HG02759 (cell line): ENCODE data around the gene MLX.

ENCODE experiments used
- ATAC-seq: cut with Tn5 transposase; IDR thresholded peaks from one replicate; pipeline ENCODE4 v1.9.1; 2021; ENCODE audit warnings: mild to moderate bottlenecking, moderate library complexity; ENCODE audit not compliant: unreplicated experiment

Gene MLX, protein sequence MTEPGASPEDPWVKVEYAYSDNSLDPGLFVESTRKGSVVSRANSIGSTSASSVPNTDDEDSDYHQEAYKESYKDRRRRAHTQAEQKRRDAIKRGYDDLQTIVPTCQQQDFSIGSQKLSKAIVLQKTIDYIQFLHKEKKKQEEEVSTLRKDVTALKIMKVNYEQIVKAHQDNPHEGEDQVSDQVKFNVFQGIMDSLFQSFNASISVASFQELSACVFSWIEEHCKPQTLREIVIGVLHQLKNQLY

DNA sequence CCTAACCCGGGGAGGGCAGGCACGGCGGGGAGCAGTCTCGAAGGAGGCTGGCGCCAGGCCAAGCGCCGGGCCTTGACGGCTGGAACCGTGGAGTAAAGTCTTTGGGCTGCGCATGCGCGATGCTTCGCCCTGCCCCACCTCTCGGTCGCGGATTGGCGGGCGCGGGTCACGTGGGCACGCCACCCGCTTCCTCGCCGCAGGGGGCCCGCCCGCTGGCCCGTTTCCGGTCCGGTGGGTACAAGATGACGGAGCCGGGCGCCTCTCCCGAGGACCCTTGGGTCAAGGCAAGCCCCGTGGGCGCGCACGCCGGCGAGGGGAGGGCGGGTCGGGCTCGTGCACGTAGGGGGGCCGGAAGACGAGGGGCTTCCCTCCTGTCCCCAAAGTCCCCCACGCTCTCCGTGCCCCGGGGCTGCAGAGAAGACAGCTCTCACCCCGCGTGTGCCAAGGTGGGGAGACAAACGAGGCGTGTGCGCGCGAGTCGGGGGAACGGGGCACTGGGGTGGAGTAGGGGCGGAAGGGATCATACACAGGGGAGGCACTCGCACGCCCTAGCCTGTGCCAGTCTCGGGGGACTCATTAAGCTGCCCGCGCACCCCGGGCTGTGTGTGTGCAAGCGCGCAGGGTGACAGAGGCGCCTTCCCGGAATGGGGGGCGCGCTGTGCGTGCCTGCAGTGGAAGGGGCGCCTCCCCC, at the start of gene MLX:
TSS of gene MLX (plus strand) at position 218 of the 691 bp plus-strand sequence. CDS start at position 243, 25 bp downstream.
- peak; percentile 66 for ATAC-seq

DNA sequence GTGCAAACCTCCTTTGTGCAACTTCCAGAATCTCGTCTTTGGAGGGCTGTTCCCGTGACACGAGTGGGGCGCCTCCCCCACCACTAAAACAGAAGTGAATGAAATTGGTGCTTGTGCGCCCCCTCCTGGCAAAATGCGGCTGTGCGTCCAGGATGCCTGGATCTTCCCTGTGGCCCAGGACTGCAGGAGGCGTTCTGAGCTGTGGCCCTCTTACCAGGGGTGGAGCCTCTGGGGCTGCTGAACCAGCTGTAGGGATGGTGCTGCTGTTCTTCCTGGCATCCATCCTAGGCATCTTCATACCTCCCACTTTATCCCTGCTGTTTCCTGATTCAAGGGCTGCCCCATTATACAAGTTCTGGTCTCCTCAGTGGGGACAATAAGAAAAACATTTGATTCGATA, 49.4 kb upstream of the MLX start:
- ATAC-seq: no peak

DNA sequence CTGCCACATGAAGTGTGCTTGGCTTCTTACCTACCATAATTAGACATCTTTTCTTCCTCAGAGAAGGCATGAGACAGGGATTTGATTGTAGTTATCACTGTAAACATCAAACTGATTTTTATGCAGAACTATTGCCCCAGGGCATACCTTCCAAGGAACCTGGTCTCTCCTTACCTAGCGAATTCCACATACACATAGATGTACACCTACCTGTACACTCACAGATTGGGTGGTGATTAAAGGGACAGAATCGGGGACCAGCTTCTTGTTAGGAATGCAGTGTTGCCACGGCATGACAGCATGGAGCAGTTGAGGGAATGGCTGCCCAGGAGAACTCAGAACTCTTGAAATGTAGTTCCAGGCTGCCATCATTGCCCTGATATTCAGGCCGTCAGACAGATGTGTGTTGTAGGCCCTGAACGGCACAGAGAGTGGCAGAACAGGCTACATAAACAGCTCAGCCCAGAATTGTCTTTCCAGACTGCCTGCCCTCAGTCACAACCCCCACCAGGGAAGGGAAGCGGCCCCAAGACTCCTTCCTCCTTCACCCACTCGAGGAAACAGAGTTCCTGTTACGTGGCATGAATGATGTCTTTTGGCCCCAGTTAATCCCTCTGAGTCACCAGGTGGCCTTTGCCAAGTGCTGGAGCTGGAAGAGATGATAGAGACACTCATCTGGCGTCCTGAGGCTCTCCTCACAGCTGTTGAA, 48.7 kb upstream of the MLX start:
- no peak for ATAC-seq

DNA sequence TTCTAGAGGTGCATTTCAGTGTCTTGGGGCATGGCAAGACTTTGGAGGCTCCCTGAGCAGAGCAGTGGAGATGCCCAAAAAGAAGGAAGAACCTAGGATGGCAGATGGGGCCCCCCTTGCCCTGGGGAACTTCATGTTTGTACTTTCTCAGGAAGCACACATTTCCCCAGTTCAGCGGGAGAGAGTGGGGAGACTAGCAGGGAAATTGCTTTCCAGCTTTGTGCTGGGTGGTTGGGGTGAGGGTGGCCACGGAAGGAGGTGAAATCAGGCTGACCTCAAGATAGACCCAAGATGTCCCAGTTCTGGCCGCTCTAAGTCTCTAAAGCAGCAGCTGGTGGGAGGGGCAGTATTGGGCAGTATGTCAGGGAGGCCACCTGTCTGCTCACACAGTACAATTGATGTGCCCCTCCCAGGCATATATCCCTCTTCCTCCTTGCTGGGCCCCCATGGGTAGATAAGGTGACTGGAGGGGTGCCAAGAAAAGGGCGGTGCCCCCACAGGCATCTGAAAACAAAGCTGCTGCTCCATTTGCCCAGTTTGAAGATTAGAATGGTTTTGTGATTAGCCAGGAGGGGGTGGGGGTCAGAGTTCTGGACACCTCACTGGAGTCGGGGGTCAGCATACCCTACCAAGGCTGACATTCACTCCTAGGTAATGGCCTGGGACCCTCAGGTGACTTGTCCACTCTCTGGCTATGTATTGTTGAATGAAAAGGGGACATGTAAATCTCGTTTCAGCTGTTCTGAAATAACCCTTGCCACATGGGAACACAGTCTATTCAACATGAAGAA, 48.0 kb upstream of the MLX start:
- no peak for ATAC-seq

DNA sequence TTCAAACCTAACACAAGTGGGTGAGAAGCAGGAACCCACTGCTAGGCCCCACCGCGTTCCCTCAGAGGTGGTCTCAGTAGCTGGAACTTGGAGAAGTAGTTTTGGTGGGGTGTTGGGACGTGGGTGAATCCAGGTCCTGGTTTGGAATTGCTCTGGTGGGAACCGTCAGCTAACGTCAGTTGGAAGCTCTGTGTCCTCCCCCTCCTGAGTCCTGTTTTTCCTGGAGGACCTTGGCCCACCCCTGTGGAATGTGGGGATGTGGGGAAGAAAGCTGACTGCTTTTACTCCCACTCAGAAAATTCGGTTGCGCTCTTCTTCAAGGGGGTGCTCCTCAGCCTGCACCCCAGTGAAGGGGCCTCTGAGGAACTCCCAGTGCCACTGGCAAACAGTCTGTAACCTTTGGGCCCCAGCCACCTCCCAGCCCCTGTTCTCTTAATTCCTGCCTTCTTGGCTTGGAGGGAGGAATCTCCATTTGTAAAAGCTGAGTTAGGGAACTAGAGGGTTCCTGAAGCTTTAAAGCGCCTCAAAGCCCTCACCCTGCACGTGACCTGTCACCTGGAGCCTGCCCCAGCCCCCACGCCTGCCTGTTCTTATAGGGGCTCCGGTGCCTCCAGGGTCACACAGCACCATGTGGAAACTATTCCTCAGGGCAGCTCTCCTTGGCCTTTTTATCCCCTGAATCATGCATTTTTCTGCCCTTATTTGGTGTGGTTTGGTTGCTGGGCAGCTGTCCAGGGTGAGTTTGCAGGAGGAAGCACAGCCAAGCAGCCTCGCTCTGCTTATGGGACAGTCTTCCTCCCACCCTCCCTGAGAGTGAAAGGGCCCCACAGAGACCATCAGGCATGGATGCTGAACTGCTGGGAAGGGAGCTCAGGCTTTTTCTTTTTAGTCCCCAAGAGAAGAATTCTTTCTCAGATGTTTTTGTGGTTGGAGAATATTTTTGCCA, 47.1 kb upstream of the MLX start:
- no peak for ATAC-seq

DNA sequence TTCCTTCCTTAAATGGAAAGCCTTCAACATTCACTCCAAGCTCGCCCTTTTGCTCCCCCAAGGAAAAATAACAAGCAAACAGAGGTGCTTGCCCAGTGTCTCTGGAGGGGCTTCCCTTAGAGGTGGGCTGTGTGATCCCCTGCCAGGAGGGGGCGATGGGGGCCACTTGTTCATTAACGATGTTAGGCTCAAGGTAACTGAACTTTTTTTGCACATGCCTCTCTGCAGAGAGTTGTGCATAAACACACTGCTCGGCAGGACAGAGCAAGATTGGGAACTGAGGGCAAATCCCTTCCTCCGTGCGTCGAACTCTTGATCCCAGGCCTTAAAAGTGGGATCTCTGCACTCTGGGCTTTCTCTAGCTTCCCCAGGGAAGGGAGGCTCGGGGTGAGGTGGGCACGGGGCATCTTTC, 46.4 kb upstream of the MLX start:
- ATAC-seq: no peak

DNA sequence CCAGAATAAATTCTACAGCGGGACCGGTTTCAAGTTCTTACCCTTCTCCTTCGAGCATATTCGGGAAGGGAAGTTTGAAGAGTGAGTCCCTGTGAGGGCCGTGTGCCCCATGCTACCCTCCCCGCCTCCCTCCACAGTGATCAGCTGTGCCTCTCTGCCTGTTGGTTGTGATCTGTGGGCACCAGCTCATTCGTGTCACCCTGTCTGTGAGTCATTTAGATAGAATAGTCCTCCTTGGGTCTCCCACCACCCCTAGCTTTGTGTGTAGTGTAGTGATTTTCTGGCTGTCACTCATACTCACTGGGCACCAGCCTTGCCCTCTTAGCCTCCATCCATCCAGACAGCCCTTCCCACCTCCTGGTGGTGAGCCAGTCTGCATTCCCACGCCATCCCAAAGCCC, 45.9 kb upstream of the MLX start:
- no peak for ATAC-seq

DNA sequence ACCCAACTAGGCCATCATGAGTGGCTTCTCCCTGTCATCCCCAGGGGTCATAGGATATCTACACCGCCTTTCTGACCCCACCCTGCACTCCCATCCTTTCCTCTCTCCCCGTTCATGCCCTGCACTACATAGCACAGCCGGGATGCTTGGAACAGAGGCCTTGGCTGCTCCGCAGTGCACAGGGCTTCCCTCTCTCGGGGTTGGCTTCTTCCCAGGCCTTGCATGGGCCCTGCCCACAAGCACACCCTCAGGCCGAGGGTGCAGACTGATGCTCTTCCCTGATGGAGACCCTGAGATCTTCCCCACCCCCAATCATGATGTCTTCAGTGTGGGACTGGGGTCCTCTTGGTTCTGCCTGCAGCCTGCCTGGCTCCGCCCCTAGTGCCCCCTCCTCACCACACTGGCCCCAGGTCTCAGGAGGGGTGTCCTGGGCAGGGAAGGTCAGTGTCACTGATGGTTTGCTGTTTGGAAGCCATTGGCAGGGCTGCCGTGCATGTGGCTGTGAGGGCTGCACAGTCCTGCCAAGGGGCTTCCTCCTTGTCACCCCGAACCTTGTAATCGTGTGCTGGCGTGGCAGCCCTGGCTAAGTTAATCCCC, 45.1 kb upstream of the MLX start:
- ATAC-seq: no peak

DNA sequence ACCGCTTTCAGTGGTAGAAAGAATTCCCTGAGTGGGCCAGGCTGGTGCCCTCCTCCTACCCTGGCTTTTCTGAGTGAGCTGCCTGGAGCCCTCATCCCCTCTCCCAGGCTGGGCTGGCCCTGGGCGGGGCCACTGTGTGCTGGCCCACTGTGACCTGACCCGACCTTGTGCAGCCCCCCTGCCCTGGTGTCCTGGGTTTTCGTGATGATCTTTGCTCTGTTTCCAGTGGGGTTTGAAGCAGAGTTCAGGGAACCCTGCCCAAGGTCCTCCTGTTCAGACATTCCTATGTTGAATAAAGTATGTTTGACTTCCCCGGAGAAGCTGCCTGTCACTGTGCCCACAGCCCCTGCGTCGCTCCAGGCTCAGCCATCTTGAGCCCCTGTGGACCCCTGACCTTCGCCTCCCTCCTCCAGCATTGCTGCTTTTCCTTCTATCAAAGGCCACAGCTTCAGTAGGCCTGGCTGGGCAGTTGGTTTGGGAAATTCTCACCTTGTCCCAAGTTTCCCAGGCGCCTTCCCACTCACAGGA, 44.6 kb upstream of the MLX start:
- no peak for ATAC-seq

DNA sequence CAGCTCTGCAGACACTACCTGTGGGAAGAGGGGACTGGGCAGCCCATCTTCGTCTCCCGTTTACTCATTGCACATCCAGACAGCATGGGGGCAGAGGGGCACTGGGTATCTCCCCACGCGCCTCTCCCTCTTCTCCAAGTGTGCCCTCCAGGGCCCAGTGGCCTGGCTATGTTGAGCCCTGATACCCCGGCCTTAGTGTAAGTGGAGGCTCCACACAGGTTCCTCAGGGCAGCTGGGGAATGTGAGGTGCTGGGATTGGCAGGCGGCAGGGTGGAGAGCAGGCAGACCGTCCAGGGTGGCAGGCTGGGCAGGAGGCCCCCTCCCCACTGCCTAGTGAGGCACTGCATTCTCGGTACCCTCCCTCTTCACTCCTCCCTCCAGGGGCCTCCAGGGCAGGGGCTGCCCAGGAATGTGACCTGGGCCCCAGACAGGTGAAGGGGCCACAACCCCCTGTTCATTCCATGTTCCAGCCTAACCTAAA, 44.1 kb upstream of the MLX start:
- no peak for ATAC-seq

DNA sequence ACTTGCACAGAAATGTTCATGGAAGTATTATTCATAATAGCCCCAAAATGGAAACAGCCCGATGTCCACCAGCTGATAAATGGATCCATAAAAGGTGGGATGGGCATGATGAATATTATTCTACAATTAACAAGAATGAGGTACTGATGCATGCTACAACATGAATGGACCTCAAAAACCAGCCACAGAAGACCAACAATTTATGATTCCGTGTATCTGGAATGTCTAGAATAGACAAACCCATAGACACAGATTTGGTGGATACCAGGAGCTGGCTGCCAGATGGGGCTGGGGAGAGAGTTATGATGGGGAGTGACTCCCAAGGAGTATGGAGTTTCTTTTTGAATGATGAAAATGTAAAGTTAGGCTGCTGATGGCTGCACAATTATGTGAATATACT, 41.7 kb upstream of the MLX start:
- ATAC-seq: no peak

DNA sequence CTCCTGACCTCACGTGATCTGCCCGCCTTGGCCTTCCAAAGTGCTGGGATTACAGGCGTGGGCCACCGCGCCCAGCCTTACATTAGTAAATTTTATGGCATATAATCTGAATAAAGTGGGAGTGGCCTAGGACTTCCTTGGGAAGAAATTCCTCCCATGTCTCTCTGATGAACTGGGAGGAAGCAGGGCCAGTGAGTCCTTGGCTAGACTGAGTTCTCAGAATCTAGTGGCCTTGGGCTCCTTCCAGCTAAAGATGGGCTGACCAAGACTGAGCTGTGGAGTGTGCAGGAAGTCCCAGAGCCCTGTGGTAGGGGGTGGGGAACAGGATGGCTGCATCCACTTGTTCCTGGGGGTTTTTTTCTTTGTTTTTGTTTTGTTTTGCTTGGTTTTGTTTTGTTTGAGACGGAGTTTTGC, 40.9 kb upstream of the MLX start:
- ATAC-seq: no peak

DNA sequence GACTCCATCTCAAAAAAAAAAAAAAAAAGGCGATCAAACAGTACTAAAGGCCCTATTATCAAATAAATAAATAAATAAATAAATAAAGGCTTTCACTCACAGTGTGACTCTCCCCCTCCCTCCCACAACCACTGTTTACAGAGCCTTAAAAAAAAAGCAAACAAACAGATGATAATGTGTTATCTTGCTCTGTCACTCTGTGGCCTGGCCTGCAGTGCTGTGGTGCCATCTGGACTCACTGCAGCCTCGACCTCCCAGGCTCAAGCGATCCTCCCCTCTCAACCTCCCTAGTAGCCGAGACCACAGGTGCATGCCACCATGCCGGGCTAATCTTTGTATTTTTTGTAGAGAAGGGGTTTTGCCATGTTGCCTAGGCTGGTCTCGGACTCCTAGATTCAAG, 39.0 kb upstream of the MLX start:
- no peak for ATAC-seq

DNA sequence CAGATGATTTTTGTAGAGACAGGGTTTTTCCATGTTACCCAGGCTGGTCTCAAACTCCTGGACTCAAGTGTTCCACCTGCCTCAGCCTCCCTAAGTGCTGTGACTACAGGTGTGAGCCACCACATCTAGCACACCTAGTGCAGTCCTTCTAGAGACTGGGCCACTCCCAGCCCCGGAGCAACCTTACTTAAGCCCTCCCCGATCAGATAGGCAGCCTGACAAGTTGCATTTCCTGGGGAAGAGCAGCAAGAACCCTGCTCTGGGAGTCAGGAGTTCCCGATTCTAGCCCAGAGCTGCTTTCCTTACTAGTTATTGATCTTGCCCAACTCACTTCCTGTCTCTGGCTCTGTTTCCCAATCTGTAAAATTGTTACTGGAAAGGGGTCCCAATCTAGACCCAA, 37.8 kb upstream of the MLX start:
- no peak for ATAC-seq

DNA sequence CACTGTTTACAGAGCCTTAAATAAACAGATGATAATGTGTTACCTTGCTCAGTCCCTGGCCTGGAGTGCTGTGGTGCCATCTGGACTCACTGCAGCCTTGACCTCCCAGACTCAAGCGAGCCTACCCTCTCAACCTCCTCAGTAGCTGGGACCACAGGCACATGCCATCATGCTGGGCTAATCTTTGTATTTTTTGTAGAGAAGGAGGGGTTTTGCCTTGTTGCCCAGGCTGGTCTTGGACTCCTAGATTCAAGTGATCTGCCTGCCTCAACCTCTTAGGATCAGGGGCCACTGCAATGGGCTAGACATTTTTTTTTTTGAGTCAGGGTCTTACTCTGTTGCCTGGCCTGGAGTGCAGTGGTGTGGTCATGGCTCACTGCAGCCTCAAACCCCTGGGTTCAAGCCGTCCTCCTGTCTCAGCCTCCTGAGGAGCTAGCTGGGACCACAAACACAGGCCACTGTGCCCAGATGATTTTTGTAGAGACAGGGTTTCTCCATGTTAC, 35.9 kb upstream of the MLX start:
- no peak for ATAC-seq

DNA sequence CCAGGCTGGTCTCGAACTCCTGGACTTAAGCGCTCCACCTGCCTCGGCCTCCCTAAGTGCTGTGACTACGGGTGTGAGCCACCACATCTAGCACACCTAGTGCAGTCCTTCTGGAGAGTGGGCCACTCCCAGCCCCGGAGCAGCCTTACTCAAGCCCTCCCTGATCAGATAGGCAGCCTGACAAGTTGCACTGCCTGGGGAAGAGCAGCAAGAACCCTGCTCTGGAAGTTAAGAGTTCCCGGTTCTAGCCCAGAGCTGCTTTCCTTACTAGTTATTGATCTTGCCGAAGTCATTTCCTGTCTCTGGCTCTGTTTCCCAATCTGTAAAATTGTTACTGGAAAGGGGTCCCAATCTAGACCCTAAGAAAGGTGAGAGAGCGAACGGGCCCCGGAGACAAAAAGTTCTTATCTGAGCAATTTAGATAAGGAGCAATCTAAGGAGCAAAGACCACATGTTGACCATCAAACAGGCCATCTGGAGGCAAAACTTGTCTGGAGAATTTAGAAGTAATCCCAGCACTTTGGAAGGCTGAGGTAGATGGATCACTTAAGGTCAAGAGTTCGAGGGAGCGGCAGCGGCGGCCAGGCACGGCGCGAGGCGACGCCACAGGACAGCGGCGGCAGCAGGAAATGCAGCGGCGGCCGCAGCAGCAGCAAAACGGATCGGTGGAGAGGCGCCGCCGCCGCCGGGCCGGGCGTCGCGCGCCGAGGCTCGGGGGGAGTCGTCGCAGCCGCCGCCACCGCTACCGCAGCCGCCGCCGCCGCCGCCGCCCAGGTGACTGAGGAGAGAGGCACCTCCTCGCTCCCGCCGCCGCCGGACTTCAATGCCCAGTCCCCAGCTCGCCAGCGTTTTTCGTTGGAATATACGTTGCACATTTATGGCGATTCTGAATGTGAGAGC, 35.2 kb upstream of the MLX start:
- ATAC-seq: no peak

DNA sequence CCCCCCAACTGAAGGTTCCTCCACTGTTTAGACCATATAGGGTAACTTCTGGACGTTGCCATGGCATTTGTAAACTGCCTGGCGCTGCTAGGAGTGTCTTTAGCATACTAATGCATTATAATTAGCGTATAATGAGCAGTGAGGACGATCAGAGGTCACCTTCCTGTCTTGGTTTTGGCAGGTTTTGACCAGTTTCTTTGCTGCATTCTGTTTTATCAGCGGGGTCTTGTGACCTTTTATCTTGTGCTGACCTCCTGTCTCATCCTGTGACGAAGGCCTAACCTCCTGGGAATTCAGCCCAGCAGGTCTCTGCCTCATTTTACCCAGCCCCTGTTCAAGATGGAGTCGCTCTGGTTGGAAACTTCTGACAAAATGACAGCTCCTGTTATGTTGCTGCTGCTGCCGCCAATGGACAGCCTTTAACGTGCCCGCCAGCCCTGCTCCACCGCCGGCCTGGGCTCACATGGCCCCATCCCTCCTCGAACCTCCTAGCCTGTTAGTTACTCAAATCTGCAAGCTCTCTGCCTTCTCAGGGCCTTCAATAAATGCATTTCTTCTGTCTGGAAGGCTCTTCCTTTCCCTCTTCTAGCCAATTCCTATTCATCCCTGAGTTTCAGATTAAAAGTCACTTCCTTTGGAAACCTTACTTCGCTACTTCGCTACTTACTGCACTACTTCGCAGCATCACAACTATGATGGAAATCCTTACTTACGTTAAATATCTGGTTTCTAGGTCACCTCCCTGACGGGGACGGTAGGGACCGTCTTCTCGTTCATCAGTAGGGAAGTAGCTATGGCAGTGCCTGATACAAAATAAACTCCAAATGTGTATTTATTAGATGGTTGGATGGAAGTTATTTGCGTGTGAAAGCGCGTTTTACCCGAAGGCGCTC, 31.5 kb upstream of the MLX start:
- ATAC-seq: no peak
